Keratinocyte (primary cell): ENCODE results near the gene DBI. TPM values are rescaled to one million over a fixed set of nuclear protein-coding genes. Genes with fewer than 3 reads are reported as not detected.

Experiments
- DNase-seq: peaks from one replicate; pipeline ENCODE4 v3.0.0-alpha.2; 2011; ENCODE audit warnings: low read depth, missing footprints, low spot score
- FAIRE-seq: peaks from 2 replicates; lab custom pipeline; 2011; peaks lifted over from hg19 to GRCh38; lab: Jason Lieb, UNC
- H2AFZ ChIP-seq: 2 replicates; pipeline ENCODE4 v1.6.0; 2012; ENCODE audit warnings: low read length, control low read depth, inconsistent platforms; ENCODE audit not compliant: control insufficient read depth
- H3K27ac ChIP-seq: 2 replicates; pipeline ENCODE4 v1.5.1; 2011; ENCODE audit warnings: low read length; ENCODE audit not compliant: control insufficient read depth, insufficient read depth
- H3K27me3 ChIP-seq: 3 replicates; pipeline ENCODE4 v1.6.0; 2011; ENCODE audit warnings: low read length; ENCODE audit not compliant: control insufficient read depth, insufficient read depth; ENCODE audit errors: extremely low read depth
- H3K36me3 ChIP-seq, 2 experiments: 2 replicates in 1 of 2; 3 replicates in 1 of 2; pipeline ENCODE4 v1.5.1; 2011; ENCODE audit warnings: low read length in 2 of 2, mild to moderate bottlenecking in 1 of 2; ENCODE audit not compliant: control insufficient read depth in 2 of 2, insufficient read depth in 2 of 2; ENCODE audit errors: extremely low read depth in 1 of 2
- H3K4me1 ChIP-seq: 3 replicates; pipeline ENCODE4 v1.5.1; 2011; ENCODE audit warnings: low read length; ENCODE audit not compliant: control insufficient read depth, insufficient read depth; ENCODE audit errors: extremely low read depth
- H3K4me2 ChIP-seq: 3 replicates; pipeline ENCODE4 v1.6.0; 2011; ENCODE audit warnings: low read depth, low read length; ENCODE audit not compliant: control insufficient read depth, insufficient read depth; ENCODE audit errors: extremely low read depth
- H3K4me3 ChIP-seq, 3 experiments: fragments of 200-600 bp in 1 of 3; sonication (generic) in 1 of 3; 2 replicates in 2 of 3; 3 replicates in 1 of 3; pipeline ENCODE4 v1.5.1; 2011 to 2016; ENCODE audit warnings: low read length in 3 of 3, mild to moderate bottlenecking in 3 of 3, control low read depth in 2 of 3, inconsistent platforms in 1 of 3, low read depth in 1 of 3, mixed read lengths in 1 of 3, mixed run types in 1 of 3, moderate library complexity in 1 of 3; ENCODE audit not compliant: control insufficient read depth in 2 of 3, insufficient read depth in 2 of 3; ENCODE audit errors: extremely low read depth in 1 of 3
- H3K79me2 ChIP-seq: 2 replicates; pipeline ENCODE4 v1.6.0; 2012; ENCODE audit warnings: low read length; ENCODE audit not compliant: control insufficient read depth, insufficient read depth
- H3K9ac ChIP-seq: 3 replicates; pipeline ENCODE4 v1.6.0; 2011; ENCODE audit warnings: low read length; ENCODE audit not compliant: control insufficient read depth, insufficient read depth; ENCODE audit errors: extremely low read depth
- H3K9me1 ChIP-seq: 3 replicates; pipeline ENCODE4 v1.6.0; 2011; ENCODE audit warnings: low read length; ENCODE audit not compliant: control insufficient read depth, insufficient read depth; ENCODE audit errors: extremely low read depth
- H3K9me3 ChIP-seq: 2 replicates; pipeline ENCODE4 v1.5.1; 2012; ENCODE audit warnings: low read depth, low read length; ENCODE audit not compliant: control insufficient read depth
- H4K20me1 ChIP-seq: 3 replicates; pipeline ENCODE4 v1.6.0; 2011; ENCODE audit warnings: low read length; ENCODE audit not compliant: control insufficient read depth, insufficient read depth; ENCODE audit errors: extremely low read depth
- CTCF ChIP-seq, 3 experiments: IDR thresholded peaks in 1 of 3; conservative IDR thresholded peaks in 1 of 3; optimal IDR thresholded peaks in 1 of 3; 2 replicates in 2 of 3; 3 replicates in 1 of 3; pipeline versions ENCODE3 to v1.5.1; 2011; ENCODE audit warnings: low read length in 3 of 3, mild to moderate bottlenecking in 3 of 3, moderate library complexity in 2 of 3, control low read depth in 1 of 3, inconsistent platforms in 1 of 3; ENCODE audit not compliant: insufficient read depth in 2 of 3; ENCODE audit errors: extremely low read depth in 1 of 3
- EZH2 ChIP-seq: IDR thresholded peaks from one replicate; pipeline ENCODE4 v1.6.1; 2012; ENCODE audit warnings: inconsistent platforms, mild to moderate bottlenecking, low read length, moderate library complexity
- dilution Hi-C: fragments of 300-500 bp; cut with MboI; formaldehyde crosslinking; loops from one replicate; pipeline ENCODE4 v1.7.0; 2020; ENCODE audit warnings: low sequenced_read_pairs; ENCODE audit not compliant: extremely low pct_ligation_motif_present
- polyA plus RNA-seq, 5 experiments: library from polyadenylated mRNA; depleted of rRNA in 3 of 5; stranded (reverse) in 3 of 5; stranded (forward) in 1 of 5; unstranded in 1 of 5; fragments of >200 nt; gene quantifications; 1 replicate in 1 of 5; 2 replicates in 3 of 5; 3 replicates in 1 of 5; pipeline versions ENCODE4 v1.2.1 to v1.2.3, GENCODE V29; 2011 to 2012; ENCODE audit warnings: missing spikeins in 2 of 5, low read depth in 1 of 5, low replicate concordance in 1 of 5

Gene DBI
- polyA plus RNA-seq, 1 donor (not counting 4 experiments of a cell fraction or from before 2014, with no cell fraction given), result 590 TPM

- Histone ChIP-seq H3K4me2 (no peak overlapping the region), H3K27me3 (no peaks in the 10 kb centered on the region), H3K4me3 (no peak overlapping the region), H3K9me1 (no peaks in the 10 kb centered on the region), H4K20me1 (no peaks in the 10 kb centered on the region), H3K79me2 (no peaks in the 10 kb centered on the region), H3K36me3 (no peaks in the 10 kb centered on the region), H3K4me1 (peaks cover 12% of the 10 kb centered on the region), H3K27ac (no peak overlapping the region), H3K9ac (no peak overlapping the region), H3K9me3 (no peaks in the 10 kb centered on the region), H2AFZ (no peak overlapping the region)
- dilution Hi-C loops, result no loop called here
- no peak for FAIRE-seq
- no peak for DNase-seq
- TF ChIP-seq CTCF (optimal IDR thresholded peaks at IDR 0.05 in 1 of 3, IDR thresholded peaks at IDR 0.05 in 1 of 3, conservative IDR thresholded peaks at IDR 0.05 in 1 of 3; ENCODE audit: extremely low read depth in 1 of 3, insufficient read depth in 2 of 3, low read length in 3 of 3) (no peak), EZH2 (no peak)
These were observed 42.0 kb upstream of the DBI start for GRCh38 chr2:119324685-119325270.

GRCh38 chr2:119326938-119327337, 39.8 kb upstream of the DBI start:
- dilution Hi-C loops, result no loop called here
- H3K27me3 ChIP-seq, result no peaks in the 10 kb centered on the region
- no peak for TF ChIP-seq EZH2
- no peak for TF ChIP-seq CTCF (optimal IDR thresholded peaks at IDR 0.05 in 1 of 3, IDR thresholded peaks at IDR 0.05 in 1 of 3, conservative IDR thresholded peaks at IDR 0.05 in 1 of 3; ENCODE audit: extremely low read depth in 1 of 3, insufficient read depth in 2 of 3, low read length in 3 of 3)
- DNase-seq (no peak), FAIRE-seq (no peak)
- no peaks in the 10 kb centered on the region for H3K9me3 ChIP-seq
- H3K4me2 ChIP-seq, result no peak overlapping the region
- no peak overlapping the region for H3K27ac ChIP-seq
- H2AFZ ChIP-seq, result no peak overlapping the region
- no peaks in the 10 kb centered on the region for H3K79me2 ChIP-seq
- no peak overlapping the region for H3K4me3 ChIP-seq
- H3K36me3 ChIP-seq, result no peaks in the 10 kb centered on the region
- H3K9me1 ChIP-seq, result no peaks in the 10 kb centered on the region
- peaks cover 12% of the 10 kb centered on the region for H3K4me1 ChIP-seq
- H3K9ac ChIP-seq, result no peak overlapping the region
- no peaks in the 10 kb centered on the region for H4K20me1 ChIP-seq
